H9 (cell line): Measurements from ENCODE around the gene SCAMP3. TPM values are rescaled to one million over a fixed set of nuclear protein-coding genes. Genes with fewer than 3 reads are reported as not detected.

Experiments
- DNase-seq: peaks from one replicate; pipeline ENCODE4 v3.0.0-alpha.2; 2017
- H2AFZ ChIP-seq: one replicate; pipeline ENCODE4 v1.6.1; 2013; ENCODE audit warnings: mild to moderate bottlenecking, low read length, control low read depth, moderate library complexity
- H2AK5ac ChIP-seq: 2 replicates; pipeline ENCODE4 v1.6.1; 2013; ENCODE audit warnings: low read length, control low read depth, mixed read lengths; ENCODE audit not compliant: insufficient read length
- H2BK120ac ChIP-seq: one replicate; pipeline ENCODE4 v1.6.1; 2013; ENCODE audit warnings: low read depth, mild to moderate bottlenecking, low read length, control low read depth, inconsistent platforms; ENCODE audit not compliant: poor library complexity, severe bottlenecking
- H2BK12ac ChIP-seq: 2 replicates; pipeline ENCODE4 v1.6.1; 2013; ENCODE audit warnings: low read length, control low read depth, mixed read lengths, low read depth; ENCODE audit not compliant: insufficient read length
- H2BK15ac ChIP-seq: 2 replicates; pipeline ENCODE4 v1.6.1; 2013; ENCODE audit warnings: low read depth, low read length, control low read depth
- H2BK20ac ChIP-seq: one replicate; pipeline ENCODE4 v1.6.1; 2013; ENCODE audit warnings: low read depth, mild to moderate bottlenecking, low read length, control low read depth, inconsistent platforms; ENCODE audit not compliant: poor library complexity, severe bottlenecking
- H2BK5ac ChIP-seq: 2 replicates; pipeline ENCODE4 v1.6.1; 2013; ENCODE audit warnings: low read length, control low read depth, mixed read lengths; ENCODE audit not compliant: insufficient read length
- H3K14ac ChIP-seq: 2 replicates; pipeline ENCODE4 v1.6.1; 2013; ENCODE audit warnings: low read length, control low read depth; ENCODE audit not compliant: insufficient read depth
- H3K18ac ChIP-seq: 2 replicates; pipeline ENCODE4 v1.6.1; 2013; ENCODE audit warnings: low read depth, mild to moderate bottlenecking, mixed read lengths, low read length, control low read depth; ENCODE audit not compliant: insufficient read length
- H3K23ac ChIP-seq: 2 replicates; pipeline ENCODE4 v1.6.1; 2013; ENCODE audit warnings: low read length, control low read depth, mixed read lengths, low read depth; ENCODE audit not compliant: insufficient read length
- H3K23me2 ChIP-seq: 2 replicates; pipeline ENCODE4 v1.6.1; 2013; ENCODE audit warnings: low read depth, mild to moderate bottlenecking, mixed read lengths, low read length, control low read depth; ENCODE audit not compliant: insufficient read length, poor library complexity, severe bottlenecking
- H3K27ac ChIP-seq: 2 replicates; pipeline ENCODE4 v1.5.1; 2013; ENCODE audit warnings: low read length, control low read depth, mixed read lengths, low read depth; ENCODE audit not compliant: insufficient read length
- H3K27me3 ChIP-seq: 2 replicates; pipeline ENCODE4 v1.6.1; 2013; ENCODE audit warnings: low read length, control low read depth, inconsistent platforms; ENCODE audit not compliant: insufficient read depth
- H3K4ac ChIP-seq: 2 replicates; pipeline ENCODE4 v1.6.1; 2013; ENCODE audit warnings: low read depth, mild to moderate bottlenecking, control low read depth, inconsistent platforms, low read length, moderate library complexity
- H3K4me1 ChIP-seq: 2 replicates; pipeline ENCODE4 v1.6.1; 2013; ENCODE audit warnings: low read length, control low read depth, inconsistent platforms; ENCODE audit not compliant: insufficient read depth
- H3K4me2 ChIP-seq: 2 replicates; pipeline ENCODE4 v1.6.1; 2013; ENCODE audit warnings: low read length, control low read depth, mixed read lengths; ENCODE audit not compliant: insufficient read length, insufficient read depth
- H3K56ac ChIP-seq: 2 replicates; pipeline ENCODE4 v1.6.1; 2013; ENCODE audit warnings: low read depth, mild to moderate bottlenecking, mixed read lengths, low read length, control low read depth; ENCODE audit not compliant: insufficient read length
- H3K79me1 ChIP-seq: 2 replicates; pipeline ENCODE4 v1.6.1; 2013; ENCODE audit warnings: low read depth, mild to moderate bottlenecking, moderate library complexity, low read length, control low read depth, inconsistent platforms; ENCODE audit not compliant: insufficient read depth, poor library complexity, severe bottlenecking
- H3K79me2 ChIP-seq: 2 replicates; pipeline ENCODE4 v1.6.1; 2013; ENCODE audit warnings: low read length, control low read depth, inconsistent platforms; ENCODE audit not compliant: insufficient read depth
- H3K9ac ChIP-seq: 2 replicates; pipeline ENCODE4 v1.6.1; 2013; ENCODE audit warnings: low read length, control low read depth, mixed read lengths; ENCODE audit not compliant: insufficient read length; ENCODE audit errors: extremely low read depth
- H3K9me3 ChIP-seq: one replicate; pipeline ENCODE4 v1.6.1; 2013; ENCODE audit warnings: low read depth, low read length, inconsistent platforms; ENCODE audit not compliant: control insufficient read depth
- H3T11ph ChIP-seq: one replicate; pipeline ENCODE4 v1.6.1; 2013; ENCODE audit warnings: mild to moderate bottlenecking, low read length, control low read depth, inconsistent platforms
- H4K20me1 ChIP-seq: one replicate; pipeline ENCODE4 v1.6.1; 2013; ENCODE audit not compliant: control insufficient read depth, insufficient read length, insufficient read depth
- H4K5ac ChIP-seq: 2 replicates; pipeline ENCODE4 v1.6.1; 2013; ENCODE audit warnings: low read depth, mild to moderate bottlenecking, mixed read lengths, low read length, control low read depth; ENCODE audit not compliant: insufficient read length
- H4K8ac ChIP-seq: replicated peaks from 2 replicates; pipeline ENCODE4 v1.6.1; 2013; ENCODE audit warnings: low read length, control low read depth, mixed read lengths, low read depth; ENCODE audit not compliant: insufficient read length
- H4K91ac ChIP-seq: 2 replicates; pipeline ENCODE4 v1.6.1; 2013; ENCODE audit warnings: low read depth, mild to moderate bottlenecking, moderate library complexity, mixed read lengths, low read length, control low read depth; ENCODE audit not compliant: insufficient read length
- H3K27ac Mint-ChIP-seq, 3 experiments: 2 replicates in 2 of 3; 3 replicates in 1 of 3; pipeline ENCODE4 v1.8.0; 2020 to 2021; ENCODE audit warnings: mixed read lengths in 3 of 3, mild to moderate bottlenecking in 1 of 3, moderate library complexity in 1 of 3
- H3K27me3 Mint-ChIP-seq: 2 replicates; pipeline ENCODE4 v1.8.0; 2021; ENCODE audit warnings: low read depth, mild to moderate bottlenecking, moderate library complexity, mixed read lengths
- H3K36me3 Mint-ChIP-seq, 3 experiments: 2 replicates in 2 of 3; 3 replicates in 1 of 3; pipeline ENCODE4 v1.8.0; 2020 to 2021; ENCODE audit warnings: low read depth in 3 of 3, mixed read lengths in 3 of 3; ENCODE audit not compliant: insufficient read depth in 1 of 3
- H3K4me1 Mint-ChIP-seq, 2 experiments: 2 replicates each; pipeline ENCODE4 v1.8.0; 2020; ENCODE audit warnings: mixed read lengths in 2 of 2
- H3K4me3 Mint-ChIP-seq, 2 experiments: 2 replicates in 1 of 2; 3 replicates in 1 of 2; pipeline ENCODE4 v1.8.0; 2020 to 2021; ENCODE audit warnings: mild to moderate bottlenecking in 2 of 2, mixed read lengths in 2 of 2, moderate library complexity in 1 of 2
- H3K9me3 Mint-ChIP-seq, 2 experiments: 2 replicates in 1 of 2; 3 replicates in 1 of 2; pipeline ENCODE4 v1.8.0; 2020; ENCODE audit warnings: mild to moderate bottlenecking in 2 of 2, mixed read lengths in 2 of 2, moderate library complexity in 1 of 2
- WGBS: extraction: QIAGEN DNeasy Blood & Tissue Kit; methylation state at CpG from one replicate; pipeline ENCODE4 v1.1.7; 2013; ENCODE audit warnings: missing lambda C conversion rate, low lambda C conversion rate, mixed read lengths; ENCODE audit not compliant: insufficient read length; ENCODE audit errors: extremely low coverage; 5-methylcytosine and 5-hydroxymethylcytosine counted together
- total RNA-seq: library from RNA; stranded (reverse); gene quantifications from 2 replicates; pipeline ENCODE4 v1.2.1, GENCODE V29; 2021
- TF ChIP-seq, protein P1 (sequence below): fragments of 200-600 bp; sonication (generic); conservative IDR thresholded peaks from 3 replicates; pipeline ENCODE4 v1.8.0; 2021; ENCODE audit warnings: antibody characterized with exemption, mild to moderate bottlenecking

The SCAMP3 gene
- total RNA-seq, 1 experiment from 2014 or later: 52.5 TPM

DNA sequence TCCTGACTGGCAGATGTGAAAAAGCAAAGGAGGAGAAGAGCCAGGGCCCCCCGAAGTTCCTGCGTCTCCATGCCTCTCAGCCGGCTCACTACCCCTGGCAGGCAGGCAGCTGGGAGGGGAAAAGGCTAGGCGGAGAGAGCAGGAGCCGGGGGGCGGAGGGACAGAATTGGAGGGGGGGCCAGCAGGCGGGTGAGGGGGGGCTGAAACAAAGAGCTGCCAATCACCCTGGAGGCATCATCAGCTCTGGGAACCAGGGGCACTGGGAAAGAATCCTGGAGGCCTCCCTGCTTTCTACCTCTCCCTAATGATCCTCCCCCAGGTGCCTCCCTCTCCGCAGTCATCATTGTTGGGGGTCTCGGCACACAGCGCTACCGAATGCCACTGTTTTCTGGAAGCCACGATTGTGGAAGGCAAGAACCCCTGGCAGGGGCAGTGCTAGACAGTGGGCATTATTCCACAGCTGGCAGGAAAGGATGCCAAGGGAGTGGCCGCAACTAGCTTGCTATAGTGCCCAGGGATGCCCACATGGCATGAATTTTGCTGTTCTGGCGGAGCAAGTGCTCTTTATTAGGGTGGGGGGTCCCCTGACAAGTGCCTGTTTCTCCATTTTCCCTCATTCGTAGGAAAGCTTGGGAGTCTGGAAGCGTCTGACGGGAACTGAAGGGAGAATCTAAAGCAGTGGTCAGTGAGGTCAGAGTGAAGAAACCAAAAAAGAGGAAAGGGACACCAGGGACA, 54.2 kb downstream of the SCAMP3 start, which contains the start of gene THBS3:
THBS3 (minus strand) TSS at position 92 of the 735 bp plus-strand sequence; CDS start at position 71, 21 bp downstream.
- H2AFZ ChIP-seq: no peak within 1 kb of the TSS
- no peak within 1 kb of the TSS for H4K91ac ChIP-seq
- no peak within 1 kb of the TSS for H2BK5ac ChIP-seq
- no peak within 1 kb of the TSS; the same call in 1 of the 2 replicates for H2BK15ac ChIP-seq
- H3K56ac ChIP-seq: no peak within 1 kb of the TSS
- H2BK12ac ChIP-seq: peak within 1 kb of the TSS; percentile 82
- H3K4ac ChIP-seq: peak within 1 kb of the TSS; percentile 78; the same call in 1 of the 2 replicates
- no CpG with 5 or more reads among the region's 17 CpGs for WGBS
- Mint-ChIP-seq H3K27me3 (peaks cover 12% of the 10 kb centered on the region), H3K36me3 (peaks cover 3 to 31% (median 31%) of the 10 kb centered on the region in 3 experiments; a peak in 5 of 7 replicates), H3K4me3 (peak within 1 kb of the TSS; percentile 89 to 92), H3K27ac (peak within 1 kb of the TSS; percentile 93 to 99 (median 97)), H3K4me1 (peaks cover 30 to 31% of the 10 kb centered on the region in 2 experiments), H3K9me3 (no peaks in the 10 kb centered on the region)
- H3K79me1 ChIP-seq: no peaks in the 10 kb centered on the region
- DNase-seq: peak; percentile 64
- H3K9me3 ChIP-seq: no peaks in the 10 kb centered on the region
- H3T11ph ChIP-seq: no peak within 1 kb of the TSS
- H3K27me3 ChIP-seq: no peaks in the 10 kb centered on the region
- H4K8ac ChIP-seq: peak within 1 kb of the TSS; percentile 23
- peak within 1 kb of the TSS; percentile 97 for H3K14ac ChIP-seq
- H2BK120ac ChIP-seq: peak within 1 kb of the TSS; percentile 74
- TF ChIP-seq, protein P1, sequence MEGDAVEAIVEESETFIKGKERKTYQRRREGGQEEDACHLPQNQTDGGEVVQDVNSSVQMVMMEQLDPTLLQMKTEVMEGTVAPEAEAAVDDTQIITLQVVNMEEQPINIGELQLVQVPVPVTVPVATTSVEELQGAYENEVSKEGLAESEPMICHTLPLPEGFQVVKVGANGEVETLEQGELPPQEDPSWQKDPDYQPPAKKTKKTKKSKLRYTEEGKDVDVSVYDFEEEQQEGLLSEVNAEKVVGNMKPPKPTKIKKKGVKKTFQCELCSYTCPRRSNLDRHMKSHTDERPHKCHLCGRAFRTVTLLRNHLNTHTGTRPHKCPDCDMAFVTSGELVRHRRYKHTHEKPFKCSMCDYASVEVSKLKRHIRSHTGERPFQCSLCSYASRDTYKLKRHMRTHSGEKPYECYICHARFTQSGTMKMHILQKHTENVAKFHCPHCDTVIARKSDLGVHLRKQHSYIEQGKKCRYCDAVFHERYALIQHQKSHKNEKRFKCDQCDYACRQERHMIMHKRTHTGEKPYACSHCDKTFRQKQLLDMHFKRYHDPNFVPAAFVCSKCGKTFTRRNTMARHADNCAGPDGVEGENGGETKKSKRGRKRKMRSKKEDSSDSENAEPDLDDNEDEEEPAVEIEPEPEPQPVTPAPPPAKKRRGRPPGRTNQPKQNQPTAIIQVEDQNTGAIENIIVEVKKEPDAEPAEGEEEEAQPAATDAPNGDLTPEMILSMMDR: no peak
- peaks cover 2% of the 10 kb centered on the region; the same call in 1 of the 2 replicates for H3K4me1 ChIP-seq
- peak within 1 kb of the TSS; percentile 22 for H4K5ac ChIP-seq
- H4K20me1 ChIP-seq: no peaks in the 10 kb centered on the region
- peak within 1 kb of the TSS; percentile 89 for H3K4me2 ChIP-seq
- no peaks in the 10 kb centered on the region for H3K79me2 ChIP-seq
- H3K9ac ChIP-seq: peak within 1 kb of the TSS; percentile 68
- peak within 1 kb of the TSS; percentile 99 for H3K18ac ChIP-seq
- H3K23me2 ChIP-seq: peaks cover 6% of the 10 kb centered on the region
- no peak within 1 kb of the TSS for H3K27ac ChIP-seq
- H2BK20ac ChIP-seq: no peak within 1 kb of the TSS
- no peak within 1 kb of the TSS for H2AK5ac ChIP-seq
- no peak within 1 kb of the TSS for H3K23ac ChIP-seq
